COLO829 (cell line): ENCODE results near the gene C1QL4.
"Not testable (repeated sequence)": the region's sequence is repeated elsewhere in the genome, so short reads cannot be mapped to it uniquely, and the experiment has no call there.

Experiments
- DNase-seq: peaks from one replicate; pipeline ENCODE4 v3.0.0; 2012; ENCODE audit warnings: low spot score

Gene C1QL4

GRCh38 chr12:49333778-49334177, 3.2 kb downstream of the C1QL4 start:
- not testable (repeated sequence) for DNase-seq

DNA sequence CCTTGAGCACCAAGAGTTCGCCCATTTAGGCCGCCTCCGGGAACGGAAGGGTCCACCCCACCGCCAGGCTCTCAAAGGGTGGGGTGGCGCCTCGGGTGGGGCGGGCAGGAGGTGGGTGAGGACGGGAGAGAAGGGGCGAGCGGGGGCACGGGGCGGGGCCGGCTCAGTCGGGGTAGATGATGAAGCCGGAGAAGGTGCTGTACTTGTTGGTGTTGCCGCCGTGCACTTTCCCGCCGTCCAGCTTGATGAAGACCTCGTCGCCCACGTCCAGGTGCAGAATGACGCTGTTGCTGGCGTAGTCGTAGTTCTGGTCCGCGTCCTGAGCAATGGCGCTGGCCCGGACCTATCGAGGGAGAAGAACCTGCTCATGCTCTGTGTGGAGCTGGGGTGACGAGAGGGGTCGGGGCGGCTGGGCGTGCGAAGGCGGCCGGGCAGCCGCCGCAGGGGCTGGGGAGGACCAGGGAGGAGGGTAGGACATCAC, 4.1 kb downstream of the C1QL4 start:
- DNase-seq, result no peak

DNA sequence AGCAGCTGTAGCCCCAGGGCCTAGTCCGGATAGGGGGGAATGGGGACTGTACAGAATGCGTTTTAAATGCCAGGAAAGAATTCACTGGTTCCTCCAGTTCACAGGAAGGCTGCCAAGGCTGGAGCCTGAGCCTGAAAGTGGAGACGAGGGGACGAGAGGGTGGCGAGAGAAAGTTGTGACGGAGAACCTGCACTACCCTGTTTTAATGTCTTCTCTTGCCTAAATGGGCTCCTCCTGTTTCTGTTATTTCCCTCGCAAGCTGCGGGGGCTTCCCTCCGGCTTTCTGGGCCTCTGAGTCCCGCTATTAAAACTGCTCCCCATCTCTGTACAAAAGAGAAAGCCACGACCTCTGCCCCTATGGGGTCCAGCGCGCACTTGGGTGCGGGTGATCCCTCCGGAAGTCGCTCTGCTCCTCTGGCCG, 4.5 kb downstream of the C1QL4 start:
- DNase-seq, result no peak

GRCh38 chr12:49331380-49332222, 5.4 kb downstream of the C1QL4 start:
- DNase-seq, result peak; percentile 84

GRCh38 chr12:49330631-49331379, 6.2 kb downstream of the C1QL4 start:
- no peak for DNase-seq

DNA sequence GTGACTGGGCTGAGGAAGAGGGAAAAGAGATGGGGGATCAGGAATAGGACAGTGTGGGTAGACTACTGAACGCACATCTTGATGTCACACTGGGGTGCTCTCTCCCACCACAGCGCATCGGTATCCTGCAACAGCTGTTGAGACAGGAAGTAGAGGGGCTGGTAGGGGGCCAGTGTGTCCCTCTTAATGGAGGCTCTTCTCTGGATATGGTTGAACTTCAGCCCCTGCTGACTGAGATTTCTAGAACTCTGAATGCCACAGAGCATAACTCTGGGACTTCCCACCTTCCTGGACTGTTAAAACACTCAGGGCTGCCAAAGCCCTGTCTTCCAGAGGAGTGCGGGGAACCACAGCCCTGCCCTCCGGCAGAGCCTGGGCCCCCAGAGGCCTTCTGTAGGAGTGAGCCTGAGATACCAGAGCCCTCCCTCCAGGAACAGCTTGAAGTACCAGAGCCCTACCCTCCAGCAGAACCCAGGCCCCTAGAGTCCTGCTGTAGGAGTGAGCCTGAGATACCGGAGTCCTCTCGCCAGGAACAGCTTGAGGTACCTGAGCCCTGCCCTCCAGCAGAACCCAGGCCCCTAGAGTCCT, 6.9 kb downstream of the C1QL4 start:
- no peak for DNase-seq

DNA sequence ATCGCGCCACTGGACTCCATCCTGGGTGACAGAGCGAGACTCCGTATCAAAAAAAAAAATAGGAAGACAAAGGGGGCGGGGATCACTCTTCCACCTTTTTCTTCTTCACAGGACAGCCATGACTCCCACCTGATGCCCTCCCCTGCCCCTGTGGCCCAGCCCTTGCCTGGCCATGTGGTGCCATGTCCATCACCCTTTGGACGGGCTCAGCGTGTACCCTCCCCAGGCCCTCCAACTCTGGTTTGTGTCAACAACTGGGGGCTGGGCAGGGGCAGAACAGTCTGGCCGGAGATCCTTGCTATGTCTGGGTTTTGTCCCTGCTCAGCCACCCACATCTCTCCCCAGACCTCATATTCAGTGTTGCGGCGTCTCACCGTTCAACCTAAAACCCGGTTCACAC, 8.2 kb downstream of the C1QL4 start:
- DNase-seq, result no peak

- no peak for DNase-seq
These were observed 9.1 kb downstream of the C1QL4 start for GRCh38 chr12:49327887-49328286.

DNA sequence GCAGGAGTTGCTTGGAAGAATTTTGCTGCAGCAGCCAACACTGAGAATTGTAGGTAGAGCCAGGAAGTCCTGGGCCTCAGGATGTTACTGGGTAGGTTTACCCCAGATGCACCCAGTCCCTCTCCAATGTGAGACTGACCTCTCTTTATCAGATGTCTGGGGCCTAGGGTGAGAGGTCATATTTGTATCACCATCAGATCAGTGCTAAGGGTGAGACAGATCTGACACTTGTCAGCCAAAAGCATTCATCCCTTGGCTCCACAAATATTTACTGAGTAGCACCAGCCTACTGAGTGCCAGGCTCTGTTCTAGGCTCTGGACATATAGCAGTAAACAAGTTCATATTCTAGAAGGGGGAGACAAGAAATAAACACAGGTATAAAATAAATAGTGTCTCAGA, 9.6 kb downstream of the C1QL4 start:
- DNase-seq, result no peak

- DNase-seq, result no peak
These were observed 11.4 kb downstream of the C1QL4 start for GRCh38 chr12:49325606-49326005.

GRCh38 chr12:49323524-49324097, 13.4 kb downstream of the C1QL4 start:
- no peak for DNase-seq

DNA sequence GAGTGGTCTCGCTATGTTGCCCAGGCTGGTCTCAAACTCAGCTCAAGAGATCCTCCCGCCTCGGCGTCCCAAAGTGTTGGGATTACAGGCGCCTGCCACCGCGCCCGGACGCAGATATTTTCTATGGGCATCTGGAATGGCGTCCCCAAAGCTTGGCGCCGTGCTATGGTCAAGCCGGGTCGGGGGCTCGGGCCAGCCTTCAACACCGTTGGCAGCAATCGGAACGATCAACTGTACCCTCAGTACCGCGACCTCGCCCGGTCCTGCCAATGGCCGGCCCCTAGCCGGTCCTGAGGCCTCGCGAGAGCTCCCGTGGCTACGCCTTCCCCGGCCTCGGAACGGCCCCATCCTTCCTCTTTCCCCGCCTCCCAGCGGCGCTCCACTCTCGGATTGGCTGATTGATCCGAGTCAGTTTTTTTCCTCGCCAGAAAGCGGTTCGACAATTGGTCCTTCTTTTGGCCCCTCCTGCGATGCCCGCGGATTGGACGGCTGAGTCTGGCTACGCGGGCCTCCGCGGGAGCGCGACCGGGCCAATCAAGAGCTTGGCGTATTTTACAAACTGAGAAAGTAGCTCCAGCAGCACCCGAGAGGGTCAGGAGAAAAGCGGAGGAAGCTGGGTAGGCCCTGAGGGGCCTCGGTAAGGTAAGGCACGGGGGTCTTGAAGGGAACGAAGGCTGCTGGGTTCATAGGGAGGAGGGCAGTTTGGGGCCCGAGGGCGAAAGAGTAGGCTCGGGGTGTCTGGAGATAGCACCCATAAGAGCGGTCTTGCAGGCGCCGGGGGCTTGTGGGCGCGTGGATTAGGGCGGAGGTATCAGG, 14.1 kb downstream of the C1QL4 start, which contains the start of gene TROAP:
Gene TROAP (plus strand): TSS at position 548 of the 816 bp plus-strand sequence. CDS start 354 bp downstream, outside the sequence.
- peak; percentile 99 for DNase-seq

GRCh38 chr12:49322367-49322707, 14.7 kb downstream of the C1QL4 start:
- DNase-seq, result no peak

GRCh38 chr12:49320411-49321103, 16.4 kb downstream of the C1QL4 start:
- DNase-seq, result not testable (repeated sequence)

DNA sequence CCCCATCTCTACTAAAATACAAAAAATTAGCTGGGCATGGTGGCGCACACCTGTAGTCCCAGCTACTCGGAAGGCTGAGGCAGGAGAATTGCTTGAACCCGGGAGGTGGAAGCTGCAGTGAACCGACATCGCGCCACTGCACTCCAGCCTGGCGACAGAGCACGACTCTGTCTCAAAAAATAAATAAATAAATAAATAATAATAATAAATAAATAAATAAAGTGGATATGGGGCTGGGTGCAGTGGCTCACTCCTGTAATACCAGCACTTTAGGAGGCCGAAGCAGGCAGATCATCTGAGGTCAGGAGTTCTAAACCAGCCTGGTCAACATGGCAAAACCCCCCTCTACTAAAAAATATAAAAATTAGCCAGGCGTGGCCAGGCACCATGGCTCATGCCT, 19.9 kb downstream of the C1QL4 start:
- DNase-seq, result not testable (repeated sequence)

GRCh38 chr12:49314811-49315210, 22.2 kb downstream of the C1QL4 start:
- DNase-seq, result no peak

DNA sequence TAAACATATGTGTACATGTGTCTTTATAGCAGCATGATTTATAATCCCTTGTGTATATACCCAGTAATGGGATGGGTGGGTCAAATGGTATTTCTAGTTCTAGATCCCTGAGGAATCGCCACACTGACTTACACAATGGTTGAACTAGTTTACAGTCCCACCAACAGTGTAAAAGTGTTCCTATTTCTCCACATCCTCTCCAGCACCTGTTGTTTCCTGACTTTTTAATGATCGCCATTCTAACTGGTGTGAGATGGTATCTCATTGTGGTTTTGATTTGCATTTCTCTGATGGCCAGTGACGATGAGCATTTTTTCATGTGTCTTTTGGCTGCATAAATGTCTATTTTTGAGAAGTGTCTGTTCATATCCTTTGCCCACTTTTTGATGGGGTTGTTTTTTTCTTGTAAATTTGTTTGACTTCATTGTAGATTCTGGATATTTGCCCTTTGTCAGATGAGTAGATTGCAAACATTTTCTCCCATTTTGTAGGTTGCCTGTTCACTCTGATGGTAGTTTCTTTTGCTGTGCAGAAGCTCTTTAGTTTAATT, 26.5 kb downstream of the C1QL4 start:
- not testable (repeated sequence) for DNase-seq

GRCh38 chr12:49309386-49309785, 27.6 kb downstream of the C1QL4 start:
- no peak for DNase-seq

DNA sequence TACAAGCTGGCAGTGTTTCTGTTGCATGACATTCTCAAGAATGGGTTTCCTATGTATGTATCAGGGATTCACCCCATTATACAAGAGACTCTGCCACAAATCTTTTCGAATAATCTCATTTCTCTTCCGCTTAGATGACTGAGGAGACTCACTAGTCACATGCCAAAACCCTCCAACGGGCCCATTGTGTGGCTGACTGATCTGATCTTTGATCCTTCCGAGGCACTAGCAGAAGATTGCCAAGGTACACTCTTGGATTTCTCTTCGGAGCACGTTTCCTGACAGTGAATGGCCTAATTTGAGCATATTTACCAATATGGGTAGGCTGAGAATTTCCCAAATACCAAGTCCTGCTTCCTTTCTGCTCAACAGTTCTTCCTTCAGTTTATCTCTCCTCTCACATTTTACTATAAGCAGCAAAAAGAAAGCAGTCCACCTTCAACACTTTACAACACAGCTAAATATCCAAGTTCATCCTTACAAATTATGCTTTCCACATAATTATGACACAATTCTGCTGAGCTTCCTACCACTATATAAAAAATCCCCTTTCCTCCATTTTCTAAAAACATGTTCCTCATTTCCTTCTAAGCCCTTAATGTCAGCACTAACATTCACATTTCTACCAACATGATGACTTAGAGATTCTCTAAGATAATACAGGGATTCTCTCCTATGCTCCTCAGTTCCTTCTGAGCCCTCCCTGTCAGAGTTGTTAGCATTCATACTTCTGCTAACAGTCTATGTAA, 31.1 kb downstream of the C1QL4 start:
- no peak for DNase-seq

DNA sequence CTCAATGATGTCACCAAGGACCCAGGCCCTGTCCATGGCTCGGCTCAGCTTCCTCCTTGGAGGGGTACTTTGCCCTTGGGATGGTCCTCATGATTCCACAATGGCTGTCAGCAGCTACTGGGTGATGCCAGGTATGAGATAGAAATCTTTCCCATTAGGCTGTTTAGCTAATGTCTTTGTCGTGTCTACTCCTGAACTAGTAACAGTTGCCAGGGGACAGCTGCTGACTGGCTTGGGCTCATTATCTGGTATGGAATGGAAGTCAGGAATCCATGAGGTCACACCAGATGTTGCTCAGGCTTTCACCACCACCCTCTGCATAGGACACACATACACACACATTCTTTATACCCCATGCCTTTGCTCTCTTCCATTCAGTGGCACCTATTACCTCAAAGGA, 32.8 kb downstream of the C1QL4 start:
- no peak for DNase-seq
